ENCODE measurements around the gene SRSF7. TPM values are rescaled to one million over a fixed set of nuclear protein-coding genes. Genes with fewer than 3 reads are reported as not detected.

Gene SRSF7
- total RNA-seq, 4 donors from 2014 or later: 80.8 to 121 (median 117) TPM

GRCh38 chr2:38734299-38735058 lies 16.7 kb downstream of the SRSF7 start:
- Histone ChIP-seq H3K4me1 (peaks cover 0 to 16% of the 10 kb centered on the region in 2 donors), H3K9me3 (no peaks in the 10 kb centered on the region), H3K27ac (peak overlapping the region in 2 of 3 donors; percentile 21 to 22), H3K36me3 (peaks cover 7 to 9% of the 10 kb centered on the region in 2 donors), H3K4me3 (replicated peaks in 1 of 3) (no peak overlapping the region), H3K27me3 (no peaks in the 10 kb centered on the region)
- TF ChIP-seq CTCF (IDR thresholded peaks at IDR 0.05) (peak in 1 of 6 experiments; percentile 25), POLR2A (IDR thresholded peaks at IDR 0.05) (no peak)
- intact Hi-C loops (cut with DNase I): loop anchor here (10.0 kb wide), 1 partner anchor 410 kb away; no protein-coding TSS in a partner anchor
- WGBS, 2 donors: 54 to 57% methylated on average over 9 of the region's 9 CpGs
- peak; percentile 47 to 48 for DNase-seq

GRCh38 chr2:38733300-38733971 lies 17.7 kb downstream of the SRSF7 start:
- Histone ChIP-seq H3K4me1 (peaks cover 0 to 16% of the 10 kb centered on the region in 2 donors), H3K27ac (peak overlapping the region in 1 of 3 donors; percentile 8), H3K9me3 (no peaks in the 10 kb centered on the region), H3K36me3 (peaks cover 9% of the 10 kb centered on the region in 2 donors), H3K4me3 (replicated peaks in 1 of 3) (no peak overlapping the region), H3K27me3 (no peaks in the 10 kb centered on the region)
- WGBS, 2 donors: 93 to 94% methylated on average over 6 of the region's 6 CpGs
- intact Hi-C loops (cut with DNase I): loop anchor here (10.0 kb wide), 1 partner anchor 409 kb away; no protein-coding TSS in a partner anchor
- DNase-seq: no peak
- TF ChIP-seq CTCF (IDR thresholded peaks at IDR 0.05): no peak
- no peak for TF ChIP-seq POLR2A (IDR thresholded peaks at IDR 0.05)

- Histone ChIP-seq H3K27ac (no peak overlapping the region), H3K9me3 (no peaks in the 10 kb centered on the region), H3K27me3 (no peaks in the 10 kb centered on the region), H3K4me1 (peaks cover 0 to 16% of the 10 kb centered on the region in 2 donors), H3K4me3 (replicated peaks in 1 of 3) (no peak overlapping the region), H3K36me3 (peaks cover 9% of the 10 kb centered on the region in 2 donors)
- intact Hi-C loops (cut with DNase I): loop anchor here (10.0 kb wide), 1 partner anchor 407 kb away; no protein-coding TSS in a partner anchor
- TF ChIP-seq CTCF (IDR thresholded peaks at IDR 0.05) (no peak), POLR2A (IDR thresholded peaks at IDR 0.05) (no peak)
- no peak for DNase-seq
- 91 to 94% methylated on average over 14 of the region's 14 CpGs for WGBS, 2 donors
Observed at GRCh38 chr2:38731684-38732221, 19.4 kb downstream of the SRSF7 start.

GRCh38 chr2:38731090-38731489 lies 20.1 kb downstream of the SRSF7 start:
- H3K4me3 ChIP-seq (replicated peaks in 1 of 3): no peak overlapping the region
- no peak for DNase-seq
- H3K4me1 ChIP-seq: peaks cover 0 to 16% of the 10 kb centered on the region in 2 donors
- H3K27ac ChIP-seq: no peak overlapping the region
- H3K27me3 ChIP-seq: no peaks in the 10 kb centered on the region
- intact Hi-C loops (cut with DNase I): loop anchor here (10.0 kb wide), 1 partner anchor 406 kb away; no protein-coding TSS in a partner anchor
- no peak for TF ChIP-seq POLR2A (IDR thresholded peaks at IDR 0.05)
- TF ChIP-seq CTCF (IDR thresholded peaks at IDR 0.05): no peak
- 99 to 100% methylated on average over 7 of the region's 7 CpGs for WGBS, 2 donors
- no peaks in the 10 kb centered on the region for H3K9me3 ChIP-seq
- peaks cover 9% of the 10 kb centered on the region in 2 donors for H3K36me3 ChIP-seq
